ENCODE results near the gene TNFSF4.

DNA sequence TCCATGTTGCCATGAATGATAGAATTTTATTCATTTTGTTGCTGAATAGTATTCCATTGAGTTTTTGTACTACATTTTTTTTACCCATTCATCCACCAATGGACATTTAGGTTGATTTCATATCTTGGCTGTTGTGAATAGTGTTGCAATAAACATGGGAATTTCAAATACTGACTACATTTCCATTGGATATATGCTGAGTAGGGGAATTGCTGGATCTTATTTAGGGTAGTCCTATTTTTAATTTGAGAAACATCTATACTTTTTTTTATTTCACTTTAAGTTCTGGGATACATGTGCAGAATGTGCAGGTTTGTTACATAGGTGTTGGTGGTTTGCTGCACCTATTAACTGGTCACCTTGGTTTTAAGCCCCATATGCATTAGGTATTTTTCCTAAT, 38.8 kb upstream of the TNFSF4 start:
- no peak for TF ChIP-seq CTCF (IDR thresholded peaks at IDR 0.05)
- TF ChIP-seq POLR2AphosphoS5 (IDR thresholded peaks at IDR 0.05): no peak
- TF ChIP-seq POLR2A (IDR thresholded peaks at IDR 0.05): no peak
